ENCODE data around the gene VAMP1. TPM values are rescaled to one million over a fixed set of nuclear protein-coding genes. Genes with fewer than 3 reads are reported as not detected.
A peak's percentile ranks its signal among the peaks of the same experiment; 100 is the strongest.

The VAMP1 gene
- total and polyA plus RNA-seq, 2 of the 13 experiments (the other 11 are each of a cell fraction or from before 2014, with no cell fraction given): 2.5 to 7.4 TPM

DNA sequence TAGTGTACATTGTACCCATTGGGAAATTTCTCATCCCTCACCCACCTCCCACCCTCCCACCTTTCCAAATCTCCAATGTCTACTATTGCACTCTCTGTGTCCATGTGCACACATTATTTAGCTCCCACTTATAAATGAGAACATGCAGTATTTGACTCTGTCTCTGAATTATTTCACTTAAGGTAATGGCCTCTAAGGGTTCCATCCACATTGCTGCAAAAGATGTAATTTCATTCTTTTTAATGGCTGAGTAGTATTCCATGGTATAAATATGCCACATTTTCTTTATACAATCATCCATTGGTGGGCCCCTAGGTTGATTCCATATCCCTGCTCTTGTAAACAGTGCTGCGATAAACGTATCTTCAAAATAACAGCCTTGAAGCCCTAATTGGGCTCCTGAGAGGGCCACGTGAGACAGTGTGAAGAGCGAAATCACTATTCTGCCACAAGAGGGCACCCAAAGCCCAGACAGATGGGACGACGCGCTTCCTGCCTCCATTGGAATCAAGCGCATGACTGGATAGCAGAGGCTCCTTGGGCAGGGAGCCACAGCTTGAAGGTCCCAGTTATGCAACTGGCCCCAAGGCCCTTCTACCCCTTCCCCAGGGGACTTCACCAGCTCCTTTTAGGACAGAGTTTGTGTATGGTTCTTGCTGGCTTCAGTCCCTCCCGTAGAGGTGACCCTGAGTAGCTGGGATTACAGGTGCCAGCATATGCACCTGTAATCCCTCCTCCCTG, 47.0 kb downstream of the VAMP1 start (continued):
- TF ChIP-seq, protein P1, sequence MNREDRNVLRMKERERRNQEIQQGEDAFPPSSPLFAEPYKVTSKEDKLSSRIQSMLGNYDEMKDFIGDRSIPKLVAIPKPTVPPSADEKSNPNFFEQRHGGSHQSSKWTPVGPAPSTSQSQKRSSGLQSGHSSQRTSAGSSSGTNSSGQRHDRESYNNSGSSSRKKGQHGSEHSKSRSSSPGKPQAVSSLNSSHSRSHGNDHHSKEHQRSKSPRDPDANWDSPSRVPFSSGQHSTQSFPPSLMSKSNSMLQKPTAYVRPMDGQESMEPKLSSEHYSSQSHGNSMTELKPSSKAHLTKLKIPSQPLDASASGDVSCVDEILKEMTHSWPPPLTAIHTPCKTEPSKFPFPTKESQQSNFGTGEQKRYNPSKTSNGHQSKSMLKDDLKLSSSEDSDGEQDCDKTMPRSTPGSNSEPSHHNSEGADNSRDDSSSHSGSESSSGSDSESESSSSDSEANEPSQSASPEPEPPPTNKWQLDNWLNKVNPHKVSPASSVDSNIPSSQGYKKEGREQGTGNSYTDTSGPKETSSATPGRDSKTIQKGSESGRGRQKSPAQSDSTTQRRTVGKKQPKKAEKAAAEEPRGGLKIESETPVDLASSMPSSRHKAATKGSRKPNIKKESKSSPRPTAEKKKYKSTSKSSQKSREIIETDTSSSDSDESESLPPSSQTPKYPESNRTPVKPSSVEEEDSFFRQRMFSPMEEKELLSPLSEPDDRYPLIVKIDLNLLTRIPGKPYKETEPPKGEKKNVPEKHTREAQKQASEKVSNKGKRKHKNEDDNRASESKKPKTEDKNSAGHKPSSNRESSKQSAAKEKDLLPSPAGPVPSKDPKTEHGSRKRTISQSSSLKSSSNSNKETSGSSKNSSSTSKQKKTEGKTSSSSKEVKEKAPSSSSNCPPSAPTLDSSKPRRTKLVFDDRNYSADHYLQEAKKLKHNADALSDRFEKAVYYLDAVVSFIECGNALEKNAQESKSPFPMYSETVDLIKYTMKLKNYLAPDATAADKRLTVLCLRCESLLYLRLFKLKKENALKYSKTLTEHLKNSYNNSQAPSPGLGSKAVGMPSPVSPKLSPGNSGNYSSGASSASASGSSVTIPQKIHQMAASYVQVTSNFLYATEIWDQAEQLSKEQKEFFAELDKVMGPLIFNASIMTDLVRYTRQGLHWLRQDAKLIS (CRISPR knock-in tag; IDR thresholded peaks at IDR 0.05): no peak
- TF ChIP-seq, protein P2, sequence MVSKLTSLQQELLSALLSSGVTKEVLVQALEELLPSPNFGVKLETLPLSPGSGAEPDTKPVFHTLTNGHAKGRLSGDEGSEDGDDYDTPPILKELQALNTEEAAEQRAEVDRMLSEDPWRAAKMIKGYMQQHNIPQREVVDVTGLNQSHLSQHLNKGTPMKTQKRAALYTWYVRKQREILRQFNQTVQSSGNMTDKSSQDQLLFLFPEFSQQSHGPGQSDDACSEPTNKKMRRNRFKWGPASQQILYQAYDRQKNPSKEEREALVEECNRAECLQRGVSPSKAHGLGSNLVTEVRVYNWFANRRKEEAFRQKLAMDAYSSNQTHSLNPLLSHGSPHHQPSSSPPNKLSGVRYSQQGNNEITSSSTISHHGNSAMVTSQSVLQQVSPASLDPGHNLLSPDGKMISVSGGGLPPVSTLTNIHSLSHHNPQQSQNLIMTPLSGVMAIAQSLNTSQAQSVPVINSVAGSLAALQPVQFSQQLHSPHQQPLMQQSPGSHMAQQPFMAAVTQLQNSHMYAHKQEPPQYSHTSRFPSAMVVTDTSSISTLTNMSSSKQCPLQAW (CRISPR knock-in tag; IDR thresholded peaks at IDR 0.05): no peak
- no peak for TF ChIP-seq ZNF547 (CRISPR knock-in tag; IDR thresholded peaks at IDR 0.05)
- TF ChIP-seq ZNF383 (CRISPR knock-in tag; IDR thresholded peaks at IDR 0.05; ENCODE audit: borderline replicate concordance): no peak
- TF ChIP-seq MTF2 (CRISPR knock-in tag; IDR thresholded peaks at IDR 0.05; ENCODE audit: borderline replicate concordance): no peak
- no peak for TF ChIP-seq SRSF4 (IDR thresholded peaks at IDR 0.05; ENCODE audit: low read depth, low read length, poor library complexity, severe bottlenecking)
- TF ChIP-seq NAIF1 (CRISPR knock-in tag; IDR thresholded peaks at IDR 0.05; ENCODE audit: borderline replicate concordance): no peak
- no peak for TF ChIP-seq BORCS8-MEF2B (CRISPR knock-in tag; IDR thresholded peaks at IDR 0.05)
- TF ChIP-seq ZNF20 (CRISPR knock-in tag; IDR thresholded peaks at IDR 0.05): no peak
- TF ChIP-seq JUNB (CRISPR knock-in tag; IDR thresholded peaks at IDR 0.05; ENCODE audit: borderline replicate concordance): no peak
- TF ChIP-seq HNF4A (CRISPR knock-in tag; IDR thresholded peaks at IDR 0.05): 0 out of 2 replicates have a peak, but pooled peaks have one; percentile 24
- TF ChIP-seq, protein P3, sequence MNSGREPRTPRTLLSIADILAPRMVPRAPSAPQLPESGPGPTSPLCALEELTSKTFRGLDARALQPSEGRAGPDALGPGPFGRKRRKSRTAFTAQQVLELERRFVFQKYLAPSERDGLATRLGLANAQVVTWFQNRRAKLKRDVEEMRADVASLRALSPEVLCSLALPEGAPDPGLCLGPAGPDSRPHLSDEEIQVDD (CRISPR knock-in tag; IDR thresholded peaks at IDR 0.05; ENCODE audit: borderline replicate concordance): no peak
- TF ChIP-seq, protein P4, sequence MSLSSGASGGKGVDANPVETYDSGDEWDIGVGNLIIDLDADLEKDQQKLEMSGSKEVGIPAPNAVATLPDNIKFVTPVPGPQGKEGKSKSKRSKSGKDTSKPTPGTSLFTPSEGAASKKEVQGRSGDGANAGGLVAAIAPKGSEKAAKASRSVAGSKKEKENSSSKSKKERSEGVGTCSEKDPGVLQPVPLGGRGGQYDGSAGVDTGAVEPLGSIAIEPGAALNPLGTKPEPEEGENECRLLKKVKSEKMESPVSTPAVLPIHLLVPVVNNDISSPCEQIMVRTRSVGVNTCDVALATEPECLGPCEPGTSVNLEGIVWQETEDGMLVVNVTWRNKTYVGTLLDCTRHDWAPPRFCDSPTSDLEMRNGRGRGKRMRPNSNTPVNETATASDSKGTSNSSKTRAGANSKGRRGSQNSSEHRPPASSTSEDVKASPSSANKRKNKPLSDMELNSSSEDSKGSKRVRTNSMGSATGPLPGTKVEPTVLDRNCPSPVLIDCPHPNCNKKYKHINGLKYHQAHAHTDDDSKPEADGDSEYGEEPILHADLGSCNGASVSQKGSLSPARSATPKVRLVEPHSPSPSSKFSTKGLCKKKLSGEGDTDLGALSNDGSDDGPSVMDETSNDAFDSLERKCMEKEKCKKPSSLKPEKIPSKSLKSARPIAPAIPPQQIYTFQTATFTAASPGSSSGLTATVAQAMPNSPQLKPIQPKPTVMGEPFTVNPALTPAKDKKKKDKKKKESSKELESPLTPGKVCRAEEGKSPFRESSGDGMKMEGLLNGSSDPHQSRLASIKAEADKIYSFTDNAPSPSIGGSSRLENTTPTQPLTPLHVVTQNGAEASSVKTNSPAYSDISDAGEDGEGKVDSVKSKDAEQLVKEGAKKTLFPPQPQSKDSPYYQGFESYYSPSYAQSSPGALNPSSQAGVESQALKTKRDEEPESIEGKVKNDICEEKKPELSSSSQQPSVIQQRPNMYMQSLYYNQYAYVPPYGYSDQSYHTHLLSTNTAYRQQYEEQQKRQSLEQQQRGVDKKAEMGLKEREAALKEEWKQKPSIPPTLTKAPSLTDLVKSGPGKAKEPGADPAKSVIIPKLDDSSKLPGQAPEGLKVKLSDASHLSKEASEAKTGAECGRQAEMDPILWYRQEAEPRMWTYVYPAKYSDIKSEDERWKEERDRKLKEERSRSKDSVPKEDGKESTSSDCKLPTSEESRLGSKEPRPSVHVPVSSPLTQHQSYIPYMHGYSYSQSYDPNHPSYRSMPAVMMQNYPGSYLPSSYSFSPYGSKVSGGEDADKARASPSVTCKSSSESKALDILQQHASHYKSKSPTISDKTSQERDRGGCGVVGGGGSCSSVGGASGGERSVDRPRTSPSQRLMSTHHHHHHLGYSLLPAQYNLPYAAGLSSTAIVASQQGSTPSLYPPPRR (CRISPR knock-in tag; IDR thresholded peaks at IDR 0.05; ENCODE audit: borderline replicate concordance): no peak
- TF ChIP-seq STAG1 (CRISPR knock-in tag; IDR thresholded peaks at IDR 0.05): peak; percentile 96
- no peak for TF ChIP-seq CENPX (CRISPR knock-in tag; IDR thresholded peaks at IDR 0.05)
- TF ChIP-seq DR1 (CRISPR knock-in tag; IDR thresholded peaks at IDR 0.05): no peak
- 0 out of 2 replicates have a peak, but pooled peaks have one; percentile 14 for TF ChIP-seq ZNF652 (CRISPR knock-in tag; IDR thresholded peaks at IDR 0.05; ENCODE audit: borderline replicate concordance, low read depth)
